Left lung (tissue), 10 donors: ENCODE measurements around the gene GYPA. TPM values are rescaled to one million over a fixed set of nuclear protein-coding genes. Genes with fewer than 3 reads are reported as not detected.
"Not testable (repeated sequence)": the region's sequence is repeated elsewhere in the genome, so short reads cannot be mapped to it uniquely, and the experiment has no call there.

Source experiments
- ATAC-seq: fragments of 200-7000 bp; cut with Tn5 transposase; one replicate; pipeline ENCODE4 v1.9.1; 2020; ENCODE audit warnings: moderate library complexity
- DNase-seq, 4 donors: peaks; one replicate each; pipeline ENCODE4 v3.0.0-alpha.2; 2013 to 2020
- H3K27ac ChIP-seq, 2 donors: fragments of 200-600 bp; sonication (generic) in 1 of 2; one replicate each; pipeline versions ENCODE4 v1.5.0 to v1.8.0; 2020 to 2021
- H3K27me3 ChIP-seq, 2 donors: fragments of 200-600 bp; sonication (generic) in 1 of 2; one replicate each; pipeline versions ENCODE4 v1.5.0 to v1.8.0; 2020 to 2021
- H3K36me3 ChIP-seq, 2 donors: fragments of 200-600 bp; sonication (generic) in 1 of 2; one replicate each; pipeline versions ENCODE4 v1.5.0 to v1.8.0; 2020 to 2021
- H3K4me1 ChIP-seq, 2 donors: fragments of 200-600 bp; one replicate each; pipeline ENCODE4 v1.8.0; 2021
- H3K4me3 ChIP-seq, 2 donors: fragments of 200-600 bp; sonication (generic) in 1 of 2; one replicate each; pipeline versions ENCODE4 v1.5.0 to v1.8.0; 2020 to 2021; ENCODE audit warnings: mild to moderate bottlenecking in 1 of 2
- H3K9me3 ChIP-seq, 2 donors: fragments of 200-600 bp; sonication (generic) in 1 of 2; one replicate each; pipeline versions ENCODE4 v1.5.0 to v1.8.0; 2020 to 2021
- intact Hi-C, 2 donors: fragments of 100-400 bp; cut with DNase I; formaldehyde crosslinking; loops; one replicate each; pipeline versions ENCODE4 v1.11.2 to v1.14.2; 2022
- polyA plus RNA-seq, 6 donors: library from polyadenylated mRNA; unstranded; fragments of 120-200 nt; gene quantifications; one replicate each; pipeline ENCODE4 v1.2.1, GENCODE V29; 2013; ENCODE audit not compliant: insufficient read length in 6 of 6
- total RNA-seq, 2 donors: library from RNA; stranded (reverse); fragmentation: NEBNext Ultra II Directional; extraction: Animal tissue kit (Norgen Biotek cat#: 25700); gene quantifications; one replicate each; pipeline ENCODE4 v1.2.1, GENCODE V29; 2021
- donor health status: DM: no; HTN: yes; CAD: no.
- donor health status: DM: no; HTN: no; CAD: no.

The GYPA gene
- total and polyA plus RNA-seq, 8 donors = 3.4 to 12.4 (median 6.9) TPM; not detected in 2

GRCh38 chr4:144137137-144137931 lies 3.2 kb downstream of the GYPA start:
- H3K9me3 ChIP-seq = not testable (repeated sequence)

DNA sequence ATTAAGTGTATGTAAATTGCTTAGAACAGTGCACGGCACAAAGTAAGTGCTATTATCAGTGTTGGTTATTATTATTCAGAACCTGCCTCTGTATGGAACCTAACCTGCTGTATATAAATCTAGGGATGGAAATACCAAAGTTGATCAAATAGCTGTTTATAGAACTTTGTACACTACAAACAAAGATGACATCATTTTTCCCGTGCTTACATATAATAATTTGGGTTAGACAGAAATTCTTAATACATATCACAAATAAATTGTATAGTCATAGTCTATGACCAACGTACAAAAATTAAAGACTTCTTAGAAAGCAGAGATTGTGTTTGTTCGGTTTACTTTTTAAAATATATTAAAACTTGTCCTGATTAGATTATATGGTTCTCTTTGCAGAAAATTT lies 4.3 kb downstream of the GYPA start:
- DNase-seq, ATAC-seq, H3K9me3 ChIP-seq, intact Hi-C loops, H3K4me1 ChIP-seq, H3K27ac ChIP-seq, H3K27me3 ChIP-seq, H3K4me3 ChIP-seq, H3K36me3 ChIP-seq: not testable (repeated sequence)

More at GRCh38 chr4:144137137-144137931, 3.2 kb downstream of the GYPA start:
- DNase-seq, intact Hi-C loops, H3K4me3 ChIP-seq, H3K27ac ChIP-seq, H3K27me3 ChIP-seq, H3K36me3 ChIP-seq, ATAC-seq, H3K4me1 ChIP-seq: not testable (repeated sequence)

GRCh38 chr4:144130167-144130566 lies 10.4 kb downstream of the GYPA start:
- H3K36me3 ChIP-seq, H3K9me3 ChIP-seq, H3K4me3 ChIP-seq, H3K27ac ChIP-seq, H3K27me3 ChIP-seq, ATAC-seq, DNase-seq, intact Hi-C loops, H3K4me1 ChIP-seq: not testable (repeated sequence)

GRCh38 chr4:144129336-144129875 lies 11.1 kb downstream of the GYPA start:
- H3K36me3 ChIP-seq, DNase-seq, H3K4me1 ChIP-seq, H3K9me3 ChIP-seq, ATAC-seq, H3K27me3 ChIP-seq, H3K4me3 ChIP-seq, intact Hi-C loops, H3K27ac ChIP-seq: not testable (repeated sequence)

DNA sequence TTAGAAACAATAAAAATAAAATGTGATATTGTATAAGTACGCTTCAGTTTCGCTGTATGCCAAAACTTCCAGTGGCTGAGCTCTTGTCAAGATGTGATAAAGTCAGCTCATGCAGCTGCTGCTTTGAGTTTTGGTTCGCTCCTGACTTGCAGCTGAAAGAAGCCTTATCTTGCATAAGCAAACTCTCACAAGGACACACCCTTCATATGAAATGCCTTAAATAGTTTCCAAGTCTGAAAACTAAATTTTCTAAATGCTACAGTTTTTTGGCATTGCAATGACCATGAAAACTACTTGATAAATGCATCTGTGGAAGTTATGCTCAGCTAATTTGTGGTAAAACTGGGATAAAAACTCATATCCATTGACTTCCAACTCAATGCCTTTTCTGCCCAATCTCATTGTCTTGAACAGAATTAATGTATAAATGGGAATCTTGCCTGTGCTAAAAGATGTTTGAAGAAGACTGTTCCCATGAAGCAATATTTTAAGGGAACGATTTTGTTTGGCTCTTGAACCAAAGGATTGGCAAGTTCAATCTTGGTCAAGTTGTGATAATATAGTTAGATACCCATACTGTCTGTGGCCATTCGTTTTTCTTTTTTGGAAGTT lies 11.7 kb downstream of the GYPA start:
- H3K27ac ChIP-seq, intact Hi-C loops: not testable (repeated sequence)

DNA sequence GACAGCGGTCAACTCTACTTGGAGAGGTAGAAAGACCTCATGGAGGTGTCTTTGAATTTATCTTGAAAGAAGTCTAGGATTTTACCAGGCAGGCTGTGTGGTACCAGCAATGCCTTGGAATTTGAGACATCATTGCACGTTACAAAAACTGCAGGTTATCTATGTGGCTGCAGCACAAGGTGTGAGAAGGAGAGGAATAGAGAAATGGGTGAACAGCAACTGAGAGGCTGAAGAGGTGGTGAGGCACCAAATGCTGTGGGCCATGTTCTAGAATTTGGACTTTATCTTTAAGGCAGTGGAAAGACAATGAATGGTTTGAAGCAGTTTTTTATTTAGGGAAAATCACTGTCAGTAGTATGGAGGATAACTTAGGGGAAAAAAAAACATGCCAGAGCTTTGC lies 15.4 kb downstream of the GYPA start:
- ATAC-seq, H3K9me3 ChIP-seq, H3K27ac ChIP-seq, DNase-seq, H3K36me3 ChIP-seq, H3K4me3 ChIP-seq, intact Hi-C loops, H3K4me1 ChIP-seq, H3K27me3 ChIP-seq: not testable (repeated sequence)

More for the DNA sequence above, 11.7 kb downstream of the GYPA start:
- H3K4me3 ChIP-seq, H3K4me1 ChIP-seq, DNase-seq, H3K27me3 ChIP-seq, H3K9me3 ChIP-seq, H3K36me3 ChIP-seq: not testable (repeated sequence)
- ATAC-seq = peak; percentile 43

DNA sequence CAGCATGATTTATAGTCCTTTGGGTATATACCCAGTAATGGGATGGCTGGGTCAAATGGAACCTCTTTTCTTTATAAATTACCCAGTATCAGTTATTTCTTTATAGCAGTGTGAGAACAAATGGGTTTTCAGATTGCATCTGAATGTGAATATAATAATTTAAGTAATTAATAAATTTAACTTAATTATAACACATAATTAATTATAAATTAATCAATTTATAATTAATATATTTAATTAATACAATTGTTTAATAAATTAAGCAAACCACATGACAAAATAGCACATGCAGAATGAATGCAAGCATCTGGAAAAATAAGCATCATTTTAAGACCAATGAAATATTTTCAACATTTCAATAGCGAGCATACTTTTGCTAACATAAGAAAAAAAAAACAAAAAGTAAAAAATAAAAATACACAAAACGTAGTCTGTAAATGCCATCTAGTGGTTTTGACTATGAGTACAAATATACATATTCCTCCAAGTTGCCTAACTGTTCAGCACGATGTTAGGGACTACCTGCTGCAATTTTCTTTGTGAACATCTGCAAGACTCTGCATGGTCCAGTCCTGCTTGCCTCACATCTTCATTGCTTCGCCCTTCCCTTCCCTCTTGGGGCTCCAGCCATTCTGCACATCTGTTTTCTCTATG lies 16.4 kb downstream of the GYPA start:
- H3K36me3 ChIP-seq, H3K4me1 ChIP-seq, ATAC-seq, H3K27me3 ChIP-seq, intact Hi-C loops, DNase-seq, H3K9me3 ChIP-seq, H3K27ac ChIP-seq, H3K4me3 ChIP-seq: not testable (repeated sequence)

GRCh38 chr4:144123269-144123668 lies 17.2 kb downstream of the GYPA start:
- ATAC-seq, H3K27me3 ChIP-seq, DNase-seq, H3K36me3 ChIP-seq, H3K4me1 ChIP-seq, intact Hi-C loops, H3K4me3 ChIP-seq, H3K9me3 ChIP-seq, H3K27ac ChIP-seq: not testable (repeated sequence)

DNA sequence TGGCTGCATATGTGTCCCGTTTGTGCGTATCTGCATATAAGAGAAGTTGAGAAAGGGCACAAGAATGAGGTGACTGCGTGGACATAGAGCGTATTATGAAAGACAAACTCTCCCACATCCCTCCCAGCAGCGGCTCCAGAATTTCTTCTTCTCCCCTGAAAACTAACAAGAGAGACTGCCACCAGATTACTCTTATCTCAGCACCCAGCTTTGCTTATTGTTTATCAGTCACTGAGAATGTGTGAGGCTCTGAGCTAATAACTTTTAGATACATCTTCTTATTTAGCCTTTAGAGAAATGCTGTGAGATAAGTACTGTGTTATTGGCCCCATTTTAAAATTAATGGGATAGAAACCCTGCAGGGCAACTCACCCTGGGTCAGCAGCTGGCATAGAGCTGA lies 20.8 kb downstream of the GYPA start:
- DNase-seq, H3K4me3 ChIP-seq, H3K36me3 ChIP-seq, intact Hi-C loops, H3K27ac ChIP-seq, H3K9me3 ChIP-seq, H3K27me3 ChIP-seq, H3K4me1 ChIP-seq, ATAC-seq: not testable (repeated sequence)
